A673 (cell line): ENCODE results near the gene EPRS1. TPM values are rescaled to one million over a fixed set of nuclear protein-coding genes. Genes with fewer than 3 reads are reported as not detected.

Experiments used
- BruUV-seq: library from RNA; stranded (reverse); fragments of 400-500 nt; replicated peaks from 2 replicates; lab custom pipeline; 2021; lab: Mats Ljungman, UMichigan
- CTCF ChIA-PET: fragments of 300-600 bp; sonication (Branson Sonifier 250); formaldehyde crosslinking; loops from one replicate; lab custom pipeline; 2022; ENCODE audit warnings: antibody characterized with exemption; lab: Charles Lee
- POLR2A ChIA-PET: fragments of 300-600 bp; sonication (Branson Sonifier 250); formaldehyde crosslinking; loops from one replicate; lab custom pipeline; 2022; ENCODE audit warnings: antibody characterized with exemption; ENCODE audit not compliant: low non-redundant PET; lab: Charles Lee
- DNase-seq: peaks from one replicate; pipeline ENCODE4 v3.0.0-alpha.2; 2015; ENCODE audit warnings: low spot score
- H3K27ac ChIP-seq: fragments of 200-600 bp; sonication (generic); 2 replicates; pipeline ENCODE4 v1.5.1; 2016; ENCODE audit warnings: mixed run types, low read depth, mild to moderate bottlenecking, mixed read lengths, antibody characterized with exemption, low read length; ENCODE audit not compliant: poor library complexity, severe bottlenecking
- H3K27me3 ChIP-seq: fragments of 200-600 bp; sonication (generic); replicated peaks from 2 replicates; pipeline ENCODE4 v1.6.1; 2017; ENCODE audit warnings: mixed run types, low read depth, mild to moderate bottlenecking, mixed read lengths, antibody characterized with exemption, low read length; ENCODE audit not compliant: insufficient read depth, poor library complexity
- H3K36me3 ChIP-seq: fragments of 200-600 bp; sonication (generic); 2 replicates; pipeline ENCODE4 v1.6.1; 2016; ENCODE audit warnings: mixed run types, mild to moderate bottlenecking, mixed read lengths, antibody characterized with exemption, low read length; ENCODE audit not compliant: insufficient read depth, poor library complexity, severe bottlenecking
- H3K4me1 ChIP-seq: fragments of 200-600 bp; sonication (generic); 2 replicates; pipeline ENCODE4 v1.6.1; 2017; ENCODE audit warnings: mixed run types, mild to moderate bottlenecking, mixed read lengths, antibody characterized with exemption, low read length; ENCODE audit not compliant: insufficient read depth, poor library complexity, severe bottlenecking
- H3K4me3 ChIP-seq: fragments of 200-600 bp; sonication (generic); 2 replicates; pipeline ENCODE4 v1.5.1; 2016; ENCODE audit warnings: low read depth, mixed run types, mild to moderate bottlenecking, mixed read lengths, low read length; ENCODE audit not compliant: poor library complexity, severe bottlenecking
- H3K9me3 ChIP-seq: fragments of 200-600 bp; sonication (generic); 2 replicates; pipeline ENCODE4 v1.6.1; 2016; ENCODE audit warnings: mixed run types, low read depth, mild to moderate bottlenecking, mixed read lengths, antibody characterized with exemption, low read length; ENCODE audit not compliant: poor library complexity, severe bottlenecking
- EZH2 ChIP-seq: fragments of 200-600 bp; sonication (generic); IDR thresholded peaks from 2 replicates; pipeline ENCODE4 v1.6.1; 2017; ENCODE audit warnings: borderline replicate concordance, low read depth, mild to moderate bottlenecking, mixed read lengths, antibody characterized with exemption, low read length; ENCODE audit not compliant: poor library complexity, severe bottlenecking
- intact Hi-C: fragments of 100-400 bp; cut with micrococcal nuclease; formaldehyde crosslinking; loops from one replicate; pipeline ENCODE4 v1.10.0; 2022; ENCODE audit not compliant: unreplicated experiment
- total RNA-seq: library from RNA; stranded (reverse); gene quantifications from 2 replicates; pipeline ENCODE4 v1.2.3, GENCODE V29; 2021
- TF ChIP-seq, protein P1 (sequence below): fragments of 300-800, 200-600 bp; sonication (generic); conservative IDR thresholded peaks from 2 replicates; pipeline ENCODE4 v1.5.1; 2017; ENCODE audit warnings: low read depth, mild to moderate bottlenecking, antibody characterized with exemption, low read length, moderate library complexity, mixed read lengths

The EPRS1 gene
- total RNA-seq, 1 experiment from 2014 or later: 138 TPM

- BruUV-seq: no TSS peak
- intact Hi-C loops: no loop called here
- no peaks in the 10 kb centered on the region for H3K9me3 ChIP-seq
- no peak overlapping the region for H3K27ac ChIP-seq
- CTCF ChIA-PET: no interaction called here
- TF ChIP-seq, protein P1, sequence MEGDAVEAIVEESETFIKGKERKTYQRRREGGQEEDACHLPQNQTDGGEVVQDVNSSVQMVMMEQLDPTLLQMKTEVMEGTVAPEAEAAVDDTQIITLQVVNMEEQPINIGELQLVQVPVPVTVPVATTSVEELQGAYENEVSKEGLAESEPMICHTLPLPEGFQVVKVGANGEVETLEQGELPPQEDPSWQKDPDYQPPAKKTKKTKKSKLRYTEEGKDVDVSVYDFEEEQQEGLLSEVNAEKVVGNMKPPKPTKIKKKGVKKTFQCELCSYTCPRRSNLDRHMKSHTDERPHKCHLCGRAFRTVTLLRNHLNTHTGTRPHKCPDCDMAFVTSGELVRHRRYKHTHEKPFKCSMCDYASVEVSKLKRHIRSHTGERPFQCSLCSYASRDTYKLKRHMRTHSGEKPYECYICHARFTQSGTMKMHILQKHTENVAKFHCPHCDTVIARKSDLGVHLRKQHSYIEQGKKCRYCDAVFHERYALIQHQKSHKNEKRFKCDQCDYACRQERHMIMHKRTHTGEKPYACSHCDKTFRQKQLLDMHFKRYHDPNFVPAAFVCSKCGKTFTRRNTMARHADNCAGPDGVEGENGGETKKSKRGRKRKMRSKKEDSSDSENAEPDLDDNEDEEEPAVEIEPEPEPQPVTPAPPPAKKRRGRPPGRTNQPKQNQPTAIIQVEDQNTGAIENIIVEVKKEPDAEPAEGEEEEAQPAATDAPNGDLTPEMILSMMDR: no peak
- no peak for TF ChIP-seq EZH2
- no peaks in the 10 kb centered on the region for H3K4me1 ChIP-seq
- H3K4me3 ChIP-seq: no peak overlapping the region
- POLR2A ChIA-PET: no interaction called here
- H3K27me3 ChIP-seq: no peaks in the 10 kb centered on the region
- no peak for DNase-seq
- peaks cover 80% of the 10 kb centered on the region for H3K36me3 ChIP-seq
These were observed 45.2 kb downstream of the EPRS1 start for GRCh38 chr1:220001095-220001501.

DNA sequence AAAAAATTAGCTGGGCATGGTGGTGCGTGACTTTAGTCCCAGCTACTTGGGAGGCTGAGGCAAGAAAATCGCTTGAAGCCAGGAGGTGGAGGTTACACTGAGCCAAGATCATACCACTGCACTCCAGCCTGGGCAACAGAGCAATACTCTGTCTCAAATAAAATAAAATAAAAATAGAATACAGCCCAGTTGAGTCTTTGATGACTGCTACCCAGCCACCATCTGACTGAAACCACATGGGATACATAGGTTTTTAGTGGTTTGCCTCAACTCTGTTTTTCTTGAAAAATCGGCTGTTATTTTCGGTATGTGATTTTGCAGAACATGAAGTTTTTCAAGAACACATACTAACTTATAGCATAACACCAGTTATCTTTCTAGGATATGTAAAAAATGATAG, 46.5 kb downstream of the EPRS1 start:
- no peak overlapping the region for H3K27ac ChIP-seq
- no peaks in the 10 kb centered on the region for H3K4me1 ChIP-seq
- no peak for DNase-seq
- H3K9me3 ChIP-seq: no peaks in the 10 kb centered on the region
- CTCF ChIA-PET: interaction anchor here (0.5 kb wide), 1 partner anchor 9 kb away, joined by 12 read pairs; no protein-coding TSS in a partner anchor
- intact Hi-C loops: no loop called here
- no TSS peak for BruUV-seq
- TF ChIP-seq, protein P1: no peak
- no peak for TF ChIP-seq EZH2
- H3K27me3 ChIP-seq: no peaks in the 10 kb centered on the region
- H3K4me3 ChIP-seq: no peak overlapping the region
- POLR2A ChIA-PET: no interaction called here
- H3K36me3 ChIP-seq: peaks cover 74% of the 10 kb centered on the region

Other genes starting within 250 kb of the EPRS1 start
- not detected in 2 replicates for gene SLC30A10, start 117.9 kb downstream of the EPRS1 start, total RNA-seq
- gene BPNT1, start 43.3 kb upstream of the EPRS1 start, total RNA-seq: 23.5 and 25.5 TPM in 2 replicates
- gene IARS2, start 47.6 kb upstream of the EPRS1 start, total RNA-seq: 79.7 and 80.5 TPM in 2 replicates
- 43.8 and 44.9 TPM in 2 replicates for gene RAB3GAP2, start 225.9 kb upstream of the EPRS1 start, total RNA-seq